Measurements from ENCODE around the gene SLC35A1.
A peak's percentile ranks its signal among the peaks of the same experiment; 100 is the strongest.
"Not testable (repeated sequence)": the region's sequence is repeated elsewhere in the genome, so short reads cannot be mapped to it uniquely, and the experiment has no call there.

Gene SLC35A1, protein sequence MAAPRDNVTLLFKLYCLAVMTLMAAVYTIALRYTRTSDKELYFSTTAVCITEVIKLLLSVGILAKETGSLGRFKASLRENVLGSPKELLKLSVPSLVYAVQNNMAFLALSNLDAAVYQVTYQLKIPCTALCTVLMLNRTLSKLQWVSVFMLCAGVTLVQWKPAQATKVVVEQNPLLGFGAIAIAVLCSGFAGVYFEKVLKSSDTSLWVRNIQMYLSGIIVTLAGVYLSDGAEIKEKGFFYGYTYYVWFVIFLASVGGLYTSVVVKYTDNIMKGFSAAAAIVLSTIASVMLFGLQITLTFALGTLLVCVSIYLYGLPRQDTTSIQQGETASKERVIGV

DNA sequence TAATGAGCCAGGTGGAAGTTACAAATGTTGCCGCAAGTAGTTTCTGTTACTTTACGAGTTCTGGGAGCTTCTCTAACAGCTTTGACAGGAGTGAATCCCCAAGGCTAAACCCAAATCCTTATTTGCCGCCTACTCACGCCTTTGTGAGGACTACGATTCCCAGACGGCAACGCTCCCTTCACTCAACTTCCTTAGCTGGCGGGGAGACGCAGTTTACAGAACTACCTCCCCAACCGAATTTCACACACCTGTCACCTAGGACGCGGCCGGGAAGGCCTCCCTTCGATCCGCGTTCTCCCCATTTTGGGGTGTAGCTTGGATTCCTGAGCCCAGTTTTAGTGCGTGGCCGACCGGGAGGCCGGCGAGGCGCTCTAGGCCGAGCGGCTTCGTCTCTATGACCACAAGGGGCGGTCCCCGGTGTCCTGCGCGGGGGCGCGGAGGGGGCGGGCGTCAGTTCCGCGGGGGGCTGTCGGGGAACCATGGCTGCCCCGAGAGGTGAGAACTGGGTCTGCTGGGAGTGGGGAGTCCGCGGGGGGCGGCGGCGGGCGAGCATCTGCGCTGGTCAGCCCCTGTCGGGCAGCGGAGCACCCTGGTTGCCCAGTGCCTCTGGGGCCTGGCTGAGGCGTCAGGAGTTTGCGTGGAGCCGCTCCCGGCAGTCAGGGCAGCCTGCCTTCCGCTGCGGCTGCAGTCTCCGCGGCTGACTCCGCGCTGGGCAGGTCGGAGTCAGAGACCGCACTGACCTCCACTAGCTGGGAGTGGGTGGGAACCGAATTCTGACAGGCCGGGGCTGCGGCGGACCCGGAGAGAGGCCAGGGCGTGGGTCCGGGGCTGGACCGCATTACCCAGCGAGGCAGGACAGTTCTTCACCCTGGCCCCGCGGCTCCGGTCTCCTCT, at the start of gene SLC35A1:
Gene SLC35A1, plus strand, starts transcription at position 450 of the 894 bp plus-strand sequence. Its CDS starts 30 bp downstream, at position 480.
- DNase-seq (ENCODE audit: low spot score) = peak; percentile 92

DNA sequence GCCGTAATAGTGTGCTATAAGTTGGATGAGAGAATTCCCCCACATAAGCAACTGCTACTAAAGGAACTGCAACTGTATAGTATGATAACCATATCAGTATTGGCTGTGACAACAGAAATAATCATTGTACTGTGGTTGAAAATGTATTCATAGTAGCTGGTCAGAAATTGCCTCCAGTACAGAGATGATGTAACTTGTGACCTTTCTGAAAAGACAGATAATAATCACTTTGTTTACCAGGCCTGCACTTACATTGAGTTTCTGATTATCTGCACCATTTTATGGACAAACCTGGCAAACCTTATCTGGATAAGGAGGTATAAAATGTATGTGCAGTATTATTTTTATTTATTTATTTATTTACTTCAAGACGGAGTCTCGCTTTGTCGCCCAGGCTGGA, 46.0 kb upstream of the SLC35A1 start:
- no peak for DNase-seq (ENCODE audit: low spot score)

DNA sequence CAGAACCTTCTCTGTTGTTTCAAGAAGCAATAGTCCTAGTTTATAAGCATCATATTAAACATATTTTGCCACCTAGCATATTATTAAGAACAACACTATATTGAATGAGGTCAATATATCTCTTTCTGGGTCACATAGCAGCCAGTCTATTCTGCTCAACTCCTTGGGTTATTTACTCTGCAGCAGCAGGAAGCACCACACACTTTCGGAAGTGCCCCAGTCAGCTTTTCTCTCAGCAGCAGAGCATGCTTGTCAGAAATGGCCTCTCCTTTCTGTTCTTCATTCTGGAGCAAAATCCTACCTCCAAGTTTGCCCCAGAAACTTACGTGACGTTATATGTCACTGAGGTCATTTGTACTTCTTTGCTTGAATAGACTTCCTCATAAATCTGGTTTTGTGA, 42.3 kb upstream of the SLC35A1 start:
- no peak for DNase-seq (ENCODE audit: low spot score)

DNA sequence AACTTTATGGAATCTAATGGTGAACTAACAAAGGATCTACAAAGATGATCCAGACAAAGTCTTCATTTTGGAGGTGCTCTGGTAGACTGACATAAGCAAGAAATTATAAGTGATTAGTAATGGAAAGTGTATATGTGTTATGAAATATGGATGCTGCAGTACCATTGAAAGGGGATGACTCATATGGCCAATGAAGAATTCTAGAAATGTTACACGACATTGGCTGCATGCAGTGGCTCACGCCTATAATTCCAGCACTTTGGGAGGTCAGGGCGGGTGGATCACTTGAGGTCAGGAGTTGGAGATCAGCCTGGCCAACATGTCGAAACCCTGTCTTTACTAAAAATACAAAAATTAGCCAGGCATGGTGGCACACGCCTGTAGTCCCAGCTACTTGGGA, 41.5 kb upstream of the SLC35A1 start:
- no peak for DNase-seq (ENCODE audit: low spot score)

DNA sequence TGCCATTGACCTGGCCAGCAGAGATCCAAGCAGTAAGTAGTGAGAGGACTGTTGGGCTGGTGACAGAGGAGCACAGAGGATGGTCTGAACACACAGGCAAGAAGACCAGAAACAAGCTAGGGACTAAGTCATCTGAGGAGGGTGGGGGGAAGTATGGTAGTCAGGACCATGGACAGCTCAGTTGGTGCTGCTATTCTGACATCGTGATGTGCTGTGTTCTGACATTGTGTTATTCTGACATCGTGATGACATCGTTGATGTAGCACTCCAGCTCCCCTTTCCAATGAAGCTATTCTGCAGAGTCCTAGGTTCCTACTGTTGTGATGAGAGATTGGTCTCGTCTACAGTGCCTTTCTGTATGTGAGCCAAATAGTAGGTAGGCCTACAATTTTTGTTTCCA, 36.3 kb upstream of the SLC35A1 start:
- DNase-seq (ENCODE audit: low spot score) = peak; percentile 6

DNA sequence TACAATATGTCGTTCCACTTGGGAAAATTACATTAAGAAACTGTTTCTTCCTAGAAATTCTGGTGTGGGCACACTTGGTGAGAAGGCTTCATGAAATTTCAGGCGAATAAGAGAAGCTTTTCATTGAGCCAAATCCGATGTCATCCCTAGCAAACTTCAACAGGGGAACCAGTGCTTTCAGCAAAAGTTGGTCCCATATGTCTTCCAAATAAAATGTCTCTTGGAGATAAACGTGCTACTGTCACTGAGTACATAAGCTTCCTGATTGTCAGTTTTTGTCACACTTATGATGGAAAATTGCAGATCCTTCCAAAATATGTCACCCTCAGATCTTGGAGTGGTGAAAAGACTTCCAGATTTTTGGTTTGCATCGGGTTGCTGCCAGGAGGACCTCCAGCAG, 31.1 kb upstream of the SLC35A1 start:
- DNase-seq (ENCODE audit: low spot score) = no peak

DNA sequence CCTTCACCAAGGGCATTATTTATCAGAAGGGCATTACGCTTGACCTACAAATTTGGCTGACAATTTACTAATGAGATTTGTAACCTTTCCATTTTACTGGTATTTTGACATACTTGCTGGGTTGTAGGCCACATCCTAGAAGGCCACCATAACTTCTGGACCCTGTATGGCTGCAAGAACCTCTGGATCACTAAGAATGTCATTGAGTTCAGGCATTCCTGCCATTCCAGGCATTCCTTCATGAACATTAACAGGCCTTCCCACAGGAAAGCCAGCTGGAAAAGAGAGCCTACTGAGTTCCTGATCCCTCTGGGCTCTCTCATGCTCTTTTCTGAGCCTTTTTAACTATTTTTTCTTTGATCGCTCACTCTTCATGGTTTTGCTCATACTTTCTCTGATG, 28.4 kb upstream of the SLC35A1 start:
- DNase-seq (ENCODE audit: low spot score) = no peak

DNA sequence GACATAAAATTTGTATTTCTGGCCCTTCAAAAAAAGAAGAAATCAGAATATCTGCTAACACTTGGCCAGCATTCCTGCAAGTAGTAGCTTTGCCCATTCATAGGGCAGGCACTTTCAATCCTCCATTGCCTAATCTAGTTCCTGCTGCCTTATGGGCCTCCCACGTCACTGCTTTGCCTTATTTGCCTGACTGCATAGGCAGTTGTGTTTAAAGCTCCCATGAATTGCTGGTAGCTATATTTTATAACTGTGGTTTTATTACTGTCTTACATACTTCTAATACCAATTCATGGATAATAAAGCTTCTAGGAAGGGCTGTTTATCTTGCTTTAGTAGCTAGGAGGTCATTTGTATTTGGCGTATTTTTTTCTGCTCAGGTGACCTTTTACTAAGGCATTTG, 7.7 kb upstream of the SLC35A1 start:
- DNase-seq (ENCODE audit: low spot score) = no peak

DNA sequence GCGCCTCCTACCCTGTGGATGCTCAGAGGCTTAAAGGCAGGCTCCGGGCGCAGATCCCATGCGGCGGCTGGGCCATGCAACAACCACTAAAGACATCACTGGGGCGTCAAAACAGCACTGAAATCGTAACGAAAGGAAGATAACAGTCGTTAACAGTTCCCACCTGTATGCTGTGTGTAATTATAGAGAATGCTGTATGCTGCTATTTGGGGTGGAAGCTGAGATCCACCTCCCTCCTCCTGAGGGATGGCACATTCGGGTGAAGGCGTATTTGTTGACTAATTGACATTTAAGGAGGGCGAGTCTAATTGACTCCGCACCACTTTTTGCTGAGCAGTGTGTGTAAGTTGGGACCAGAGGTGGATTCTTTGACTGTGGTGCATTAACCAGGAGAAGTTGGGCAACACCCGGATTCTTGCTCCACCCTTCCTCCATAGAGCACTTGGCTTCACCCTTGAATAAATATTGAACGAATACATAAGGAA, 687 bp downstream of the SLC35A1 start:
- no peak for DNase-seq (ENCODE audit: low spot score)

DNA sequence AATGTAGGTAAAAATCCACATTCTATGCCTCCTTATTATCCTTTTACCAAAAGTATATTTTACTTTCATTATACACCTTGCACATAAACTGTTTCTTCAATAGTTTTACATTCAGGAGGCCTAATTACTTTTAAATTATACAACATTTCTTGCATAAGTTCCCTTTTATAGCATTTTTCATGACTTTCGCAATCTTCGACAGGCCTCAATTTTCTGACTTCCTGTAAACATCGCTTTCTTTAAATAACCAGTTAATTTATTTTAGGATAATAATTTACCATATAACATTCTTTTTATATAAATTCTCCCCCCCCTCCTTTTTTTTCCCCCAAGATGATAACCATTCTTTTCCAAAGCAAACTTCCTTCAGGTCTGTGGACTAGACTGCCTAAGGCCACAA, 9.2 kb downstream of the SLC35A1 start:
- no peak for DNase-seq (ENCODE audit: low spot score)

DNA sequence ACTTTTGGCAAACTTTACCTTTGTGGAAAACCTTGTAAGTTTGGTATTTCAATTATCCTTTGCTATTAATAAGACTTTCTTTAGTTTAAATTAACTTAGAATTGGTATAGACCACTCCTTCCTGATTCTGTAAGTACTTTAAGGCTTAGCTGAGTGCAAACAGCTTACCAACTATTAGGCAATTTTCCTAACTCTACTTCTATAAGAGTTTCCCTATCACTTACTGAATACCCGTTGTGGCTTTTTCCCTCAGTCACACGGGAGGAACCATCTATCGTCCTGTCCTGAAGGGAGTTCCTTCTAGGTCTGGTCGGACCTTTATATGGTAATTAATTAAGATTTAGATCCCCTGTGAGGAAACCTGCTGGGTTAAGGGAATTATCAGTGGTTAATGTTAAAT, 9.6 kb downstream of the SLC35A1 start:
- DNase-seq (ENCODE audit: low spot score) = no peak

DNA sequence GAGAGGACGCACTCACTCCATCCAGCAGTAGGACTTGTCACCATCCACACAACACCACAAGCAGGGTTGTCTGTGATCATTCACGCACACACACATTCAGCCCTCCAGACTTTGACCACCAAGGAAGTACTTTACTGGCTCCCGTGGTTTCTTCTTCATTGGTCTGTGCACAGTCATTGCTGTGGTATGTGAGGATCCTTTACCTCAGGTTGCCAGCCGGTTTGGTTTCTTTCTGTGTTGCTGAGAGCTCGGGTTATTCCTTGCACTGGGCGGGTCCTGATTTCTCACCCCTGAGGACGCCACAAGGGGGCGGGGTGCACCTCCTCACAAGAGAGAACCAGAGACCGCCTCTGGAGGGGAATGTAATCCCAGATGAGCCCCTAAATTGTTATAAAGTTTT, 11.2 kb downstream of the SLC35A1 start:
- no peak for DNase-seq (ENCODE audit: low spot score)

DNA sequence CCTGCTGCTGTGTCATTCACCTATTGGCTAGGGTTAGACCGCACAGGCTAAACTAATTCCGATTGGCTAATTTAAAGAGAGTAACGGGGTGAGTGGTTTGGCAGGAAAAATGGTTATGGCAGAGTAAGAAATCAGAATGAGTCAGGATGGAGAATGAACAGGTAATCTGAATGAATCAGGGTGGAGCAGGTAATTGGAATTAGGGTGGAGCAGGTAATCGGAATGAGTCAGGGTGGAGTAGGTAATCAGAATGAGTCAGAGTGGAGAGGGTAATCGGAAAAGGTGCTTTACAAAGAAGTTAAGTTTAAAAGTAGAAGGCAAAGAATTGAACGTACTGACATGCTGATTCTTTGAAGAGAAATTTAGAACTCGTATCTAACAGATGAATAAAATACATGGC, 11.7 kb downstream of the SLC35A1 start:
- no peak for DNase-seq (ENCODE audit: low spot score)

DNA sequence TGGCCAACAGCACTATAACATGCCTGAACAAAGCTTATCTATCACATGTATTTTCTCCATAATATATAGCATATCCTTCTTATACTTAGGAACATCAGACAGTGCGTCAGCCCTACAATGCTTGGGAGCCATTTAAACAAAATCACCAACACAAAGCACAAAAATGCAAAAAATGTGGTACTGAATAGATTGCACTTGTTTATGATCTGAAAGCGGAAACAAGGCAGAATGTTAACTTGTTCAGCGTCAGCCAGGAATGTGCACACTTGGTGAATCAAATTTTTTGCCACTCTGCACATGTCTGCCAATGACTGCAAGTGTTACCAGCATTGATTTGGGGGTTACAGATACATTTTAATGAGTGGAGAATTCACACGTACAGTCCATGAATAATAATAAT, 14.8 kb downstream of the SLC35A1 start:
- no peak for DNase-seq (ENCODE audit: low spot score)

DNA sequence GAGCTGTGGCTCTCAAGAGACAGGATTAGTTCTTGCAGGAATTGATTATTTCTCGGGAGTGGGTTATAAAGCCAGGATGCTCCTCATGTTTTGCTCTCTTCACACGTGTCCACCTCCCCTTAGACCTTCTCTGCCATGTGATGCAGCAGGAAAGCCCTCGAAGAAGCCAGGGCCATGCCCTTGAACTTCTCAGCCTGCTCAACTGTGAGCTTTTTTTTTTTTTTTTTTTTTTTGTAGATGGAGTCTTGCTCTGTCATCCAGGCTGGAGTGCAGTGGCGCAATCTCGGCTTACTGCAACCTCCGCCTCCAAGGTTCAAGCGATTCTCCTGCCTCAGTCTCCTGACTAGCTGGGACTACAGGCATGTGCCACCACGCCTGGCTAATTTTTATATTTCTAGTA, 16.6 kb downstream of the SLC35A1 start:
- DNase-seq (ENCODE audit: low spot score) = not testable (repeated sequence)

DNA sequence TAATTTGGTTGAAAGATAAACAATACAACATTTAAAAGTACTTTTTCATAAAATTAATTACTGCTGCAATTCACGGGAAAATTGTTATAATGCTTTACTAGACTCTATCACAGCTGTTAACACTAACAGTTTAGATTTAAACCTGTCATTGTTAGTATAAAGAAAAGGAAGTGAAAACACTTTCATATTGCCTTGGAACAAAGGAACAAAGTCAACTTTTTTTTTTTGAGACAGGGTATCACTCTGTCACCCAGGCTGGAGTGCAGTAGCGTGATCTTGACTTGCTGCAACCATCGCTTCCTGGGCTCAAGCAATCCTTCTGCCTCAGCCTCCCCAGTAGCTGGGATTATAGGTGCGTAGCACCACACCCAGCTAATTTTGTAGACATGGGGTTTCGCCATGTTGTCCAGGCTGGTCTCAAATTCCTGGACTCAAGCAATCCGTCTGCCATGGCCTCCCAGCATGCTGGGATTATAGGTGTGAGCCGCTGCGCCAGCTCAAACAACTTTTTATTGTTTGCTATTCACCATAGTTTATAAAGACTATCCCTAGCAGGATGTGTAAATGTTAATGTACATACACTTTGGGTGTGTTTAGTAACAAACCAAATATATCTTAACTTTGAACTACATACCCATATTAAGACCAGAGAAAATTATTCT, 22.1 kb downstream of the SLC35A1 start:
- DNase-seq (ENCODE audit: low spot score) = no peak

DNA sequence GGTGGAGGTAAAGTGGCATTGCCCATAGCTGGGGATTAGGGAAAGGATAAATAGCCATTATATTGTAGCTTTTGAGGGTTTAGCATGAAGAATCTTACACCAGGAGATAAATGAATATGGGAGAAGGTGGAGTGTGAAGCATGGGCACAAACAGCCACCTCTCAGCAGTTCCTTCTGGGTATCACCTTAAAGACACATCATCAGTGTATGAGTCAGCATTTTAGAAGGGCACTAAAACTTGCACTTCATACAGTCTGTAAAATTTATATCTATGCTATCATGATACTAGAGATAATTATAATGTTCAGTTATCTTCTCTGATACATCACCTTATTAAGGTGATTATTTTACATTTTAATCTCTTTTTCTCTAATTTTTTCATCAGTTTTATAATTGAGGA, 25.3 kb downstream of the SLC35A1 start:
- DNase-seq (ENCODE audit: low spot score) = no peak

DNA sequence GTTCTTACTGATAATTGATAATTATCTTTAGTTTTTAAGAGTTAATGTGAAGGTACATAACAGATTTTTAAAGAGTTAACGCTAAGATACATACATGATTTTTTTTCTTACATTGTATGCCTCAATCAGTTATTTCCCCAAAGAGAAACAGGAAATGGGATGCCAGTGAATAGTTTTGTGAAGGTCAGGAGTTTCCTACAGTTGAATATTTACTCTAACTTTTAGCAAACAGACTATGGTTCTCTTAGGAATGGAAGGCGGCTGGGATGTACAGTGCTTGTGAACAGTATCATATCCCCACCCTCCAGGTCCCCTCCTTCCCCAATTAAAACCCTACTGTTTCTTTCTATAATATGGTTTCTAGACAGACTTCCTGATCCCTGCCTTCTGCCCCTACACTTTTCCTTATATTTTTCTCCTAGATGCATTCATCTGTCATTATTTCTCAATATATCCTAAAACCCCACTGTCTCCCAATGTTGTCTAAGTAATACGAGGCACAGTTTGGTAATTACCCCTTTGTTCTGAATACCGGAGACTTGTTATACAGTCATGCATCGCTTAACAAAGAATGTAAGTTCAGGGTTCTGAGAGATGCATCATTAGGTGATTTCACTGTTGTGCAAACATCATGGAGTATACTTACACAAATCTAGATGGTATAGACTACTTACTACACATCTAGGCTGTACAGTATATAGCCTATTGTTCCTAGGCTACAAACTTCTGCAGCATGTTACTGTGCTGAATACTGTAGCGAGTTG, 29.2 kb downstream of the SLC35A1 start:
- DNase-seq (ENCODE audit: low spot score) = no peak

DNA sequence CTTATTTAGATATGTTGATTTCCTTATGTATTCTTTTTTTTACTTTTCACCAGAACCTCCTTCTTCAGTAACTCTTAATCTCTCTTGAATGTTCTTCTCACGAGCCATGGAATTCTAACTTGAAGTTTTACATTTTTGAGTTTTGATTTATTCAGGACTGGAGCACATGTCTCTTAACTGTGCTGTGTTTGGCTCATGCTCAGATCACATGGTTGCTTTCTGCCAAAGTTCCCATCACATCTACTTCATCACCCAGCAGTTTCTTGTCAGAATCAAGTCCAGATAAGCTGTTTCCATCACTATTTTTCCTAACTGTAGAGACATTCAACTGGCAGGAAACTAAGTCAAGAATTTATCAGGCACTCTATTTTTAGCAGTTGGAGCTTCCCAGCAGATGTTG, 31.7 kb downstream of the SLC35A1 start:
- DNase-seq (ENCODE audit: low spot score) = no peak

DNA sequence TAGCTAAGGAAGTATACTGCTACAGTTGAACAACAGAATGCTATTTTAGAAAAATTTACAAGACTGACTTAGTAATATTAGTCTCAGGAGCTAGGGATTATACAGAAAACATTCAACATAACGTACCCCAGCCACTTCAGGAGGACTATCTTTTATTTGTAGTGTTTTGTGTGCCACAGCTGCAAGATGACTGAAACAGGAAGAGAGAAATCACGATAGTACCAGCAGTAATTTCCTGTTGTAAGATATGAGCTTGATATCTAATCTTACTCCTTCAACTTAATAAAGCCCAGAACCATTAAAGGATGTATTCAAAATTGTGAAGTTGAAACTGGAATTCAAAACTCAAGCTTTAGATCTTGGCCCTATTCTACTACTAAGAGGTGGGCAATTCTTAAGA, 42.1 kb downstream of the SLC35A1 start:
- DNase-seq (ENCODE audit: low spot score) = no peak

DNA sequence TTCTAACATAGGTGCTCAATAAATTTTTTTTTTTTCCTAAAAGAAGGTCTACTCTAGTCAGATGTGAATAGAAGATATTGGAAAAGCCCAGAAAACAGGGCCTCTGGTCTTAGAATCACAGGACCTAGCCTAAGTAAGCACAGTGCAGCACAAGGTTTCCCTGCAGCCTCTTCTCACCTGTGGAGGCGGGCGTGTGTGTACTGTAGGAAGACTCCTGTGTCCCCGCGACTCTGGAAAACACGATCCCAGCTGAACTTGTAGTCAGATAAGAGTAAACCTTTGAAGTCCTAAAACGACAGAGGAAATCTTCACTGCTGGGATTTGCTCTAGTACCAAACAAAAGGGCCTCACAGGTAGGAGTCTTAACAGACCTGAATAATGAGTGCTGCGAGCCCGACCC, 45.7 kb downstream of the SLC35A1 start:
- DNase-seq (ENCODE audit: low spot score) = no peak

DNA sequence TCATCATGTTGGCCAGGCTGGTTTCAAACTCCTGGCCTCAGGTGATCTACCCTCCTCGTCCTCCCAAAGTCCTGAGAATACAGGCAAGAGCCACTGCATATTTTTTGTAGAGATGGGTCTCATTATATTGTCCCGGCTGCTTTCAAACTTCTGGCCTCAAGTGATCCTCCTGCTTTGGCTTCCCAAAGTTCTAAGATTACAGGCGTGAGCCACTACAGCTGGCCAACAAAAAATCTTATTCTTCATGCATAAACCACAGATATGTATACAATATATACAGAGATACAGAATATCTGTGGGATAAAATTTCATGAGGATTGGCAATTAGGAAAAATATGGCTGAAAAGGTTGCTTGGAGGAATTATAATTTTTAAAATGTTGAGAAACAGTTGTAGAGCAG, 49.9 kb downstream of the SLC35A1 start:
- DNase-seq (ENCODE audit: low spot score) = no peak
